ENCODE data around the gene TSBP1. TPM values are rescaled to one million over a fixed set of nuclear protein-coding genes. Genes with fewer than 3 reads are reported as not detected.

Gene TSBP1
- total RNA-seq, 1 experiment from 2014 or later, result not detected

DNA sequence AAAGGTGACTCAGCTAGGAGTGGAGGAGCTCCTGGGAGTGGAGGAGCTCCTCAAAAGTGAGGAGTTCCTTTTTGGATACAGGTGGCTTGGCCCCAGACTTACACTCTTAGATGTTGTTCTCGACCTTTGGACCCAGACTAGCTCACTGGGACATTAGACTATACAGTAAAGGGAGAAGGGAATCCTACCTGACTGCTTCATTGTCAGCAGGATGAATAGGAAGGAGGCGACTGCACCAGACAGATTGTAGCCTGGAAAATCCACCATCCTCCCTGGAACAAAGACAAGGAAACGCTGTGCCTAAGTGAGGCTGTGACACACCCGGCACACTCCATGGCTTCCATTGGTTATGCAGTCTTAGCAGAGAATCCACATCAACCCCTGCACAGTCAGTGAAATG lies 35.2 kb upstream of the TSBP1 start, which contains the start of gene BTNL2:
Gene BTNL2 (minus strand): TSS at position 325 of the 400 bp plus-strand sequence. CDS start 58 bp downstream, at position 267.
- no TSS peak for BruUV-seq (replicated peaks)
- ChIA-PET POLR2A (ENCODE audit: low non-redundant PET) (no interaction called here), CTCF (interaction anchor here (0.6 kb wide), 1 partner anchor 1224 kb away, joined by 3 read pairs; no protein-coding TSS in a partner anchor)
- TF ChIP-seq CTCF (conservative IDR thresholded peaks at IDR 0.05; ENCODE audit: low read depth, low read length) (no peak), EZH2 (IDR thresholded peaks at IDR 0.05; ENCODE audit: borderline replicate concordance, low read depth, low read length, poor library complexity, severe bottlenecking) (no peak)
- Histone ChIP-seq H3K4me1 (ENCODE audit: insufficient read depth, low read length, poor library complexity, severe bottlenecking) (no peaks in the 10 kb centered on the region), H3K9me3 (ENCODE audit: low read depth, low read length, poor library complexity, severe bottlenecking) (no peaks in the 10 kb centered on the region), H3K27ac (ENCODE audit: low read depth, low read length, poor library complexity, severe bottlenecking) (no peak within 1 kb of the TSS), H3K36me3 (ENCODE audit: insufficient read depth, low read length, poor library complexity, severe bottlenecking) (no peaks in the 10 kb centered on the region), H3K27me3 (replicated peaks; ENCODE audit: insufficient read depth, low read depth, low read length, poor library complexity) (peaks cover 63% of the 10 kb centered on the region), H3K4me3 (ENCODE audit: low read depth, low read length, poor library complexity, severe bottlenecking) (no peak within 1 kb of the TSS)
- no peak for DNase-seq (ENCODE audit: low spot score)
- intact Hi-C loops (cut with micrococcal nuclease; ENCODE audit: unreplicated experiment), result no loop called here

GRCh38 chr6:32406197-32406596 lies 34.5 kb upstream of the TSBP1 start:
- H3K9me3 ChIP-seq (ENCODE audit: low read depth, low read length, poor library complexity, severe bottlenecking), result no peaks in the 10 kb centered on the region
- CTCF ChIA-PET, result interaction anchor here (0.6 kb wide), 1 partner anchor 1223 kb away, joined by 3 read pairs; no protein-coding TSS in a partner anchor
- TF ChIP-seq CTCF (conservative IDR thresholded peaks at IDR 0.05; ENCODE audit: low read depth, low read length) (no peak), EZH2 (IDR thresholded peaks at IDR 0.05; ENCODE audit: borderline replicate concordance, low read depth, low read length, poor library complexity, severe bottlenecking) (no peak)
- POLR2A ChIA-PET (ENCODE audit: low non-redundant PET), result no interaction called here
- DNase-seq (ENCODE audit: low spot score), result no peak
- no peak overlapping the region for H3K4me3 ChIP-seq (ENCODE audit: low read depth, low read length, poor library complexity, severe bottlenecking)
- intact Hi-C loops (cut with micrococcal nuclease; ENCODE audit: unreplicated experiment), result no loop called here
- no peaks in the 10 kb centered on the region for H3K4me1 ChIP-seq (ENCODE audit: insufficient read depth, low read length, poor library complexity, severe bottlenecking)
- no peak overlapping the region for H3K27ac ChIP-seq (ENCODE audit: low read depth, low read length, poor library complexity, severe bottlenecking)
- H3K27me3 ChIP-seq (replicated peaks; ENCODE audit: insufficient read depth, low read depth, low read length, poor library complexity), result peaks cover 63% of the 10 kb centered on the region
- BruUV-seq (replicated peaks), result no TSS peak
- H3K36me3 ChIP-seq (ENCODE audit: insufficient read depth, low read length, poor library complexity, severe bottlenecking), result no peaks in the 10 kb centered on the region

GRCh38 chr6:32405656-32406055 lies 34.0 kb upstream of the TSBP1 start:
- no peaks in the 10 kb centered on the region for H3K4me1 ChIP-seq (ENCODE audit: insufficient read depth, low read length, poor library complexity, severe bottlenecking)
- H3K27me3 ChIP-seq (replicated peaks; ENCODE audit: insufficient read depth, low read depth, low read length, poor library complexity), result peaks cover 63% of the 10 kb centered on the region
- no peaks in the 10 kb centered on the region for H3K9me3 ChIP-seq (ENCODE audit: low read depth, low read length, poor library complexity, severe bottlenecking)
- BruUV-seq (replicated peaks), result no TSS peak
- no peak for DNase-seq (ENCODE audit: low spot score)
- no peaks in the 10 kb centered on the region for H3K36me3 ChIP-seq (ENCODE audit: insufficient read depth, low read length, poor library complexity, severe bottlenecking)
- TF ChIP-seq EZH2 (IDR thresholded peaks at IDR 0.05; ENCODE audit: borderline replicate concordance, low read depth, low read length, poor library complexity, severe bottlenecking), result no peak
- no peak for TF ChIP-seq CTCF (conservative IDR thresholded peaks at IDR 0.05; ENCODE audit: low read depth, low read length)
- ChIA-PET POLR2A (ENCODE audit: low non-redundant PET) (no interaction called here), CTCF (no interaction called here)
- H3K4me3 ChIP-seq (ENCODE audit: low read depth, low read length, poor library complexity, severe bottlenecking), result no peak overlapping the region
- no peak overlapping the region for H3K27ac ChIP-seq (ENCODE audit: low read depth, low read length, poor library complexity, severe bottlenecking)
- intact Hi-C loops (cut with micrococcal nuclease; ENCODE audit: unreplicated experiment), result no loop called here

Measured in A673 (cell line).